Amniotic stem cell (primary cell): ENCODE results near the gene HAPLN3.
A peak's percentile ranks its signal among the peaks of the same experiment; 100 is the strongest.

ENCODE experiments used
- DNase-seq: peaks from one replicate; lab custom pipeline; 2025; lab: John Stamatoyannopoulos, UW

HAPLN3 gene

DNA sequence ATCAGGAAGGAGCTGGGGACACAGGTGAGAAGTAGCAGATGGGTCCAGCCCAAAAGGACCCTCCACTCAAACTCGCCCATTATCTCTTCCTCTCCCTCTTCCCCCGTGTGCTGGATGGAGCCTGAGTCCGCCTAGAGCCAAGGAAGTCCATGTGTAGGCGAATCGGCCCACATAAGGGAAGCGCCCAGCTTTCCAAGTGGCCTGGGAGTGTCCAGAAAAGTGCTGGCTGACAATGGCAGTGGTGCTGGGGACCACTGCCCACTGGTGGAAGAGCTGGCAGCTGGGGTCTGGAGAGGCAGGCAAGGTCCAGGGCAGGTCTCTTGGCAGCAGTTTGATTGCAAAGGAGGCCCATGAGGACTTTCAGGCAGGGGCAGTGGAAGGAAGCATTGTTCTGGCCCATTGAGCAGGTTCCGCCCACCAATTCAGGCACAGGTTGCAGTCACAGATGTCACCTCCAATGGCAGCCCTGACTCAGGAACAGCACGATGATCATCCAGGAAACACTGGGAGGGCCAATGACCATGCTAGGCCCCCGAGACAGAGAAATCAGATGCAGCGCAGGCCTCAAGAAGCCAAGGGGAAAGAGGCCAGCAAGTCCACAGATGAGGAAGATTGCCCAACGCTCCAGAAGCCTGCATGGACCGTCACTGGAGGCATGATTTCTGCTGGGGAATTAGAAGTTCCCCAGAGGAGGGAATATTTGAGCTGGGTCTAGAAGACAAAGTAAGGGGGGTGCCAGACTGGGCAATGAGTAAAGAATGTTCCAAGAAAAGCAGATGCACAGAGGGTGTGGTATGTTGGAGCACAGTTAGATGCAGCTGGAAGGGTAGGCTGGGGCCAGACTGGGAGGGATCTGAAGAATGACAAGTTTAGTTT lies 14.8 kb upstream of the HAPLN3 start:
- DNase-seq = no peak

DNA sequence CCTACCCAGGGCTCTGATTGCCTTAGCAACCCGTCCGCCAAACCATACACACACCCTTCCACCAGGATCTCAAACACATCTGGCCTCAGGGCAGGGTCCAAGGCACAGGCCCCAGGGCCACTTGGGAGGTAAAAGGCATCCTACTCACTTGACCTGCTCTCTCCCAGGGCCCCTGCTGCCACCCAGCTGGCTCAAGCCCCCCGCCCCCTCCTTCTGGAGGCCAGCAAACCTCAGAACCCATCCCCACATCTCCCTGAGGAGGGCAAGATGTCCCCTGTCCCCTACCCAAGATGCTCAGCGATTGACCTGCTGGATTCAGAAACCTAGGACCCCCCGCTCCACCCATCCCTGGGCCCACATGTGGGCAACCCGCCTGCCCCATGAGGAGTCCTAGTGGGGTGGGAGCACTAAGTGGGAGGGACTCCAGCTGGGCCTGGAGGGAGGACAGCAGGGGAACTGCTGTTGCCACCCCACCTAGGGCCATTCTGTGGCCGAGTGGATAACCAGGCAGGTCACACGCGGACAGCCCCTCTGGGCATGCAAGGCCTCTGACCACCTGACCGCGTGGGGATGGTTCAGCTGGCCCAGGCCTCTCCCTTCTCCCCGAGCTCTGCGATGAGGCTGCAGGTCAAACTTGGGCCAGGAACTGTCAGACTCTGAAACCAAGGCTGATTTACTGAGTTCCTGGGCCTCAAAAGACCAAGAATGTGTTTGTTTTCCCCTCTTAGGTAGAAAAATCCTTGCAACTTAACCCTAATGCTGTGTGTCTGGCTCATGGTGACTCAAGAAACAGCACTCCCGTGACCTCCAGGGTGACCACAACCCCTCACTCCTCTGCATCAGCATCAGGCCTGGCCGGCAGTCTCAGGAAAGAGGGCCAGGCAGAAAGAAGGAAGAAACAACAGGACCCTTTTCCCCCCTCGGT lies 13.6 kb upstream of the HAPLN3 start:
- DNase-seq = no peak

DNA sequence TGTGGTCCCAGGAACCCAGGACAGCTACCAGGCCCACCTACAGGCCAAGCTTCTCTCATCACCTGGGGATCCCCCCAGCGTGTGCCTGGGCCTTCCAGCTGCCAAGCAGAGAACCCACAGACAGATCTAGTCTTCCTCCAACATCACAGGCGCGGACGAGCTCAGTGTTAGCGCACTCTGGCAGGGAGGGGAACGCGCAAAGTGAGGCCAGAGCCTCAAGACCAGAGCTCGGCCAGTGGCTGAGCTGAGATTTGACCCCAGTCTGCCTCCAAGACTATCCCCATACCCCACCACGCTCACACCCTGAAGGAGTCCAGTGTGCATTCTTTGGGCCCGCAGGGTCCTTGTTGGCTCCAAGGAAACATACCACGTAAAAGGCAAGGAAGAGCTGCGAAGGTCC lies 12.8 kb upstream of the HAPLN3 start:
- DNase-seq = no peak

DNA sequence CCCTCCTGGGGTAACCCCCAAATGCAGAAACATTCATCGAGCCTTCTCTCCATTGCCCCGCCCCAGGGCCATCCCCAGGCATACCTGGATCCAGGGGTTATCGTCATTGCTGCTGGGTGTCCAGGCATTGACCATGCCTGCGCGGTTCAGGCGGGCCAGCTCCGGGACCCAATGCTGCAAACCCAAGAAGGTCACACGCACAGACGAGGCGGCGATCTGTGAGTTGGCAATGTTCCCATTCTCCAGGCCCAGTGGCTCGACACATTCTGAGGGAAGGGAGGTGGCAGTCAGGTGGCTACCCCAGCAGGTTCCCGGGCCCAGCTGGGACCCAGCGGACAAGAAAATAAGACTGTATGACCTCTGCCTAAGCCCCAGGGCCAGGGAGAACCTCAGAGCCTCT lies 11.8 kb upstream of the HAPLN3 start:
- DNase-seq = no peak

DNA sequence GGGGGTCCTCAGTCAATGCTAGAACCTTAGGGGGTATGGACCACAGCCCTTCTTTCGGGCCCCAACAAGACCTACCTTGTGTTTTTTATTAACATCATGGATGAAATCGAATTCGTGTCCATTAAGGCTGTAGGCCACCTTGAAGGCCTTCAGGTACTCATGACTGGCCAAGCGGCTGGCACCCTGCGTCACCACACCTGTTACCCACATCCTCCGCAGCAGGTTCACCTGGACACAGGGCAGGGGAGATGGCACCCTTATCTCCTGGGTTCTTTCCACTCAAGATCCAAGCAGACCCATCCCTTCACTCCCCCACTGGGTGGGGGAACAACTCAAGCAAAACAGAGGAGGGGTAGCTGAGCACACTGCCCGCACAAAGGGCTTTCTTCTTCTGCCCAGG lies 11.2 kb upstream of the HAPLN3 start:
- DNase-seq = no peak

DNA sequence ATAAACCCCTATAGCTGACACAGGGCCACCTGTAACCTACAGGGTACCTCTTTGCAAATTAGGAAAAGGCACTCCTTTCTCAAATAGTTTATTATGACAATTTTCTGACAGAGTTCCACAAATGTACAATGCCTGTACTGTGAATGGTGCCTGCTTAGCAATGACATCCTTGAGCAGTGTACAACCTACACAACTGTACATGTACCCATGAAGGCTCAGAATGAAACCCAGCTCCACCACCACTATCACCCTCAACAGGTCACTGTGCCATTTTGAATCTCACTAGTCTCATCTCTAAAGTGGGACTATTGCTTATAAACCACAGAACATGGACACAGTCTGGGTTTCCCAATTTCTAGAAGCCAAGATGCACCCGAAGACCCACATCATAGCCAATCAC lies 10.8 kb upstream of the HAPLN3 start:
- no peak for DNase-seq

DNA sequence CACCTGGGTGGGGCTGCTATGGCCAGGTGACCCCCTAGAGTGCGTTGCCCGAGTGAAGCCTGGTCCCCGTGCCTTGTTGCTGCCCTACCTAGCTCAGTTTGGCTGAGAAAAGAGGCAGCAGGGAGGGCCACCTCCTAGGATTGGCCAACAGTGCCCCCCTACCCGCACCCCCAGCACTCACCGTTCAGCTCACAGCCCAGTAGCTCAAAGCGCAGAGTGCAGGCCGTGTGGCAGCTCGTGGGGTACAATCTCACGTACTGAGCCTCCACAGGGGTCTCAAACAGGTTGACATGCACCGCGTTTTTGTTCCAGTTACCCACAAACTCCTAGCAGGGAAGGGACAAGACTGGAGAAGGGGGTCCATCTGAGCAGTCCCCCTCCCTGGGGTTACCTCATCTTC lies 10.2 kb upstream of the HAPLN3 start:
- DNase-seq = no peak

DNA sequence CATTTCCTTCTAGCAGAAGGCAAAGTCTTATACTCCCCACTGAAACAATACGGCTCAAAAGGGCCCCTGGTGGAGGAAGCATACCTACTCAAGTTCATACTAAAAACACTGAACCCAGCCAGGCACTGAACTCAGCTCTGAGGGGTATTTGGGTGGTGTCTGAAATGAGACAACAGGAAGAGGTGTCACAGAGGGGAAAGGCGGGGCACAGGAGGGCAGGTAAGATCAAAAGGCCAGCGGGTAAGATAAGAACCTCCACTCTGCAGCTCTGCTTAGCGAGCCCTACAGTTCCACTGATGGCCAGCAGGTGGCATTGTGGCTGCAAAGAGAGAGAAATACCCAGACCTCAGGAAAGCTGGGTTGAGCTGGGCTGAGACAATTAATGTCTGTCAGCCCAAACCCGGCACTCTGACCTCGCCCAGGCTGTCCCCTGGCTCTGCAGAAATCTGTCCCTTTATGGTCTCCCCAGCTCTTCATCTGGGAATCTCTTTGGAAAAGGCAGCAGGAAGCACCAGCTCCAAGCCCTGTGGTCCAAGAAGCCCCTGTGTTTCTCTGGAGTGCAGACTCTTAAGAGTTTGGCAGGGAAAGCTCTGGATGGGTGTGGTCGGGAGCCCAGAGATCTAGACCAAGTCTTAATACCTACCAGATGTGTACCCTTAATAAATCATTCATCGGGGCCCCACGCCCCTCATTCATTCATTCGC lies 9.4 kb upstream of the HAPLN3 start:
- DNase-seq = peak; percentile 59

DNA sequence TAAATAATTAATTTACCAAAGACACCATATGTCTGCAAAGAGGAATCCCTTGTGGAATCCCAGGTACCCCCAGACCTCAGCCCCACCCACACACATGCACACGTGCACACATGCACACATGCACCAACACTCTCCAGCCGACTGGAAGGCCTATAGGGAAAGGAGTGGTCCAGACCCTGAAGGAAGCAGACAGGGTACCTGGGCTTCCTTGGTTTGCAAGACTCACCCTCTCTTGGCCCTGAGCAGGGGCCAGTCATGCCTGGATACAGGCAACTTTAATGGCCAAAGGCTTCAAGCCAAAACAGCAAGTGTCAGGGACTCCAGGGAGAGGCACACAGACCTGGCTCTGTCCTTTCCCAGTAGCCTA lies 8.9 kb upstream of the HAPLN3 start:
- no peak for DNase-seq

DNA sequence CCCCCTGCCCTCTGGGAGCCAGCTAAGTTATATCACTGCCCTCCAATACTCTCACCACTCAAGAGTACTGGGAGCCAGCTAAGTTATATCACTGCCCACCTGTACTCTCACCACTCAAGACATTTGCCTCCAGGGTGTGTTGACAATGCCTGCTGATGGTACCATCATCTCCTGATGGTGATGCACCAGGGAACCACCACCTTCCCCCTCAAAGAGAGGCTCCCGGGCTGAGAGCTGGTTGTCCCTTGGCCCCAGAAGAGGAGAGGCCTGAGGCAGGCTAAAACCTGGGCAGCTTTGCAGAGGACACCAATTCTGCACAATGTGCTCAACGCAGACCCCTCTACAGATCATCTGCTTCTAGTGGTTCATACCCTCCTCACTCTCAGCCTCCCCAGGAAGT lies 7.5 kb upstream of the HAPLN3 start:
- no peak for DNase-seq

DNA sequence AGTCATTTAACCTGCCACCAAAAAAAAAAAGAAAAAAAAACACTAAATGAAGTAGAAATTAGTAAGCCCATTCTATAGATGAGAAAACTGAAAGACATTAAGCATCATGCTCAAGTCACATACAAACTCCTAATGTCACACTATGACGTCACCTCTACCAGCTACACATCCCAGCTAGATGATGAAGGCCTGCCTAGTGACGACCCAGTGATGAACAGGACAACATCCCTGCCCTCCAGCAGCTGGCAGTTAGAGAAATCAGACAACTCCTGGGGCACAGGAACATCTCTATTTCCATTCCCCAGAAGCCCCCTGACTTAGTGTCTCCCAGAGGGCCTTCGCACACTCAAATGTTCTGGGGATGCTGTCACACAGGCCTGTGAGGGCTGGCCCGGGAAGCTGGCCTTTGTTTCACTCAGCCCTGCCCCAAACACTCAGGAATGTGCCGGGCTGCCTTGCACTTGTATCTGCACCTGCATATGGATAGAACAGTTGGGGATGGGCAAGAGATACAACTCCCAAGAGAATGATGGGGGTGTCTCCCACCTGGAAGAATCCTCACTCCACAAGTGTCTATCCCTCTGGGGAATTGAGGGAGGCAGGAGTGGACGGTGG lies 7.0 kb upstream of the HAPLN3 start:
- DNase-seq = no peak

DNA sequence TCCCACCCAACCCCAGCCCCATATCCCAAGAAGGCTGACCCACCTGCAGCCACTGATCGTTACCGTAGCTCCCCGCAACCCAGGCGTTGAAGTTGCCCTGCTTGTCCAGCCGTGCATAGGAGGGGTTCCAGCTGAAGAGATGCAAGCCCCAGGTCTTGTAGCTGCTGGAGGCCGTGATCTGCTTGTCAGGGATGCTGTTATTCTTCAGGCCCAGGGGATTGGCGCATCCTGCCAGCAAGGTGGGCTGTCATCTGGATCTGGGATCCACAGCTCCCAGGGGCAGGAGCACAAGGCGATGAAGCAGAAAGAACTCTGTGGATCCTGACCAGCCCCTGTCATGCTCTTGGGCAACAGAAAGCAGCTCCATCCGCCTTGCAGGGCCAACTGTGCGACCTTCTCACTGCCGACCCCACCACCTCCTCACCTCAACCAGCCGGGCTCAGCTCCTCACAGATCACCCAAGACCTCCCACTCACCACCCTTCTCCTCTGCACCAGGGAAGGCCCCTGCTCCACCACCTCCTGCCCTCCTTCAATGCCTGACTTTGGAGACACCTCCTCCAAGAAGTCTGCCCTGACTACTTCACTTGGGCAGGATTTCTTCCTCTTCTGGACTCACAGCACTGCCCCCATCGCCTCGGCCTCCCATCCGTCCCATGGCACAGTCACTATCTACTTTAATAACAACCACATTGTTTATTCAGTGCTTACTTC lies 6.3 kb upstream of the HAPLN3 start:
- DNase-seq = no peak

DNA sequence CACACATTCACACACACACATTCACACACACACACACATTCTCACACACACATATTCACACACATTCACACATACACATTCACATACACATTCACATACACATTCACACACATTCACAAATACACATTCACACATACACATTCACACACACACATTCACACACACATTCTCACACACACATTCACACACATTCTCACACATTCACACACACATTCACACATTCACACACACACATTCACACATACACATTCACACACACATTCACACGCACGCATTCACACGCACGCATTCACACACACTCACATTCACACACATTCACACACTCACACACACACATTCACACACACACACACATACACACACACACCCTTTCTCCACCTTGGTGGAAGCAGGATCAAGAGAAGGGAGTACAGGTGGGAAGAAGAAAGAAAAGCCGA lies 5.7 kb upstream of the HAPLN3 start:
- DNase-seq = no peak

DNA sequence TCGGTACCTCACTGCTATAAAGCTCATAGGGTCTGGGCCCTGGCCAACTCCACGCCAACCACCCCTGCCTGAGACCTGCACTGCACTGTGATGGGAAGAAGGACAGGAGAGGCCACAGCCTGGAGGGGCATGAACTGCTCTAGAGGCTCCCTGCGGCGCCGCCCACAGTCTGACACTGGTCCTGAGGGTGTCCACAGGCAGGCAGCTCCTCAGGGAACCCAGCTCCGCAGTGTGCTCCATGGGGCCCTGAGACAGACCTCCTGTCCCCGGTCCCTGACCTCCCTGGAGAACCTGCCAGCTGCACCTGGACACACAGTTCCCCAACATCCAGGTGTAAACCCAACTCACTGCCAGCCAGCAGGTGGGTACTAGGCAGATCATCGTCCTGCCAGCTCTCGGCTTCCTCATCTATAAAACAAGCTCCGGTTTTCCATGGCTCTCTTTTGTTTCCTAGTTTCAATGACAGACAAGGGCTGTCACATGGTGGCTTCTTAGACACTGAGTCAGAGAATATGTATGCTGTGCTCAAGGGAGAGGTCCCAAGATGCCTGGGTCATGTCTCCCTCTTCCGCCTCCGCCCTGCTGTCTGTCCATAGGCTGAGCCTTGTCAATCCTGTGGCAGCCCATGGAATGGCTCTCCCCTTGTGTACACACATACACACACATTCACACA lies 5.1 kb upstream of the HAPLN3 start:
- no peak for DNase-seq

DNA sequence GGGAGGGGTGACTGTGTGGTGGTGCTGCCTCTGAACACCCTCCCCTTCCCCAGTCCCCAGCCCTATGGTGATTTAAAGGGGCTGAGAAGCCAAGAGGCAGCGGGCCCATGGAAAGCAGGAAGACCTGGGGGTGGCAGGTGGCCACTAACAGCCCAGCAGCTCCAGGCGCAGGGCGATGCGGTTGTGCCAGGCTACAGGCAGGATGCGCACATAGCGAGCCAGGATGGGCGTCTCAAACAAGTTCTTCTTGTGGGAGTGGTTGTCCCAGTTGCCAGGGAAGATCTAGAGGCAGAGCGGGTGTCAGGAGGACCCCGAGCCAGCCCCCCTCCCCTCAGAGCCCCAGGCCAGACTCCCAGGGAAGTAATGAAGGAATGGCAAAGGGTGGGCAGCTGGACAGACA lies 3.9 kb upstream of the HAPLN3 start:
- DNase-seq = no peak

DNA sequence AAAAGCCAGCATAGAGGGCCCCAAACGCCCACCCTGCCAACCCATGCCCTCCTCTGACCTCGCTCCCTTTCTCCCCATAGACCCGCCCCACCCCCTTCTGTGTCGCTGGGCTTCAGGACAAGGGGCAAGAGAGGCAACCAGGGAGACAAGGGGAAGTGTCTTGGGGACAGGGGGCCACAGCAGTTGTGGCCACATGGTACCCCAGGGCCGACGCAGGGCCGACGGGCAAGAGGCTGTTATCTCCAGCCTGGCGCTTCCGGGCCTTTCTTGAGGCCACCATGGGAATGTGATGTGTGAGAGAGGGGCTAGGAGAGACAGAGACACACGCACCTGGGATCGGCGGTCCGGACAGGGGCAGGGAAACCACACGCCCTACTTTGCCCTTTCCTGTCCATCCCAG lies 3.4 kb upstream of the HAPLN3 start:
- no peak for DNase-seq

DNA sequence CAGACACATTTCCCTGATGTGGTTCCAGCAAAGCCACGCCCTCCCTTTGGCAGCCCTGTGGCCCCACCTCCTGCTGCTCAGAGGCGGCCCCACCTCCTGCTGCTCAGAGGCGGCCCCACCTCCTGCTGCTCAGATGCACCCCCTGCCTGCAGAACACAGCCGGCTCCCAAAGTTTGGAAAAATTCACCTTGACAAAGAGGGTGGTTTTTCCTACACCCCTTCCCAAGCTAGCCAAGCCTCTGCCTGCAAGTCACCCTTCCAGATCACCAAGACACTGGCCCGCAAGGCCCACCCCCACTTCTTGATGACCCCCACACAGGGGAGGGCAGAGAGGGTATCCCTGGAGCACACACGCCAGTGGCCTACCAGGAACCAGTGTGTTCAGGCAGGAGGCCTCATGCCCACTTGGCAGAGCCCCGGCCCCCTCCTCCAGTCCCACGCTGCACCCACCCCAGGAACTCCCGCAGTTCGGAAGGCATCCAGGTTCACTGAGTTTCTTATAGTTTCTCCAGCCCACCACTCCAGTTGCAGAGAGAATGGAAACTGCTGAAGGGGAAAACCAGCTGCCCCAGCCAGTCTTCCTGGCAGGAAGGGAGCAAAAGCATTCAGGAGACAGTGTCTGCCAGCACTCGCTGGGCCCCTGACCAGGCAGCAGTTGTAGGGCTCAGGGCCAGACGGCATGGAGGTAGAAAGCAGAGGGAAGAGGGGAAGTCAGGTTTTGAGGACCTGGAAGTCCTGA lies 2.3 kb upstream of the HAPLN3 start:
- peak; percentile 81 for DNase-seq

DNA sequence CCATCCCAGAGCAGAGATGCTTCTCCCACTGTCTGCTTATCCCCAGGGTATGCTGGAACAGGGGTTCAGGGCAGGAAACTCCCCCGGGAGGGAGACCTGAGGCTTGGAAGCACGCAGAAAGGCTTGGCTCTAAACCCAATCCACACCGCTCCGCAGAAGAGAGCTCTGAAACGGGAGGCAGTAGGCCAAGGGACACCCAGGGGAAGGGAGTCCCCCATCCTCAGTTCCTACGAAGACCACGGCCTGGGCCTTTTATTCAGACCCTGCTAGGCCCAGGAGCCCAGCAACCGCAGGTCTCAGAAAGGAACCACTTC lies 1.8 kb upstream of the HAPLN3 start:
- no peak for DNase-seq

DNA sequence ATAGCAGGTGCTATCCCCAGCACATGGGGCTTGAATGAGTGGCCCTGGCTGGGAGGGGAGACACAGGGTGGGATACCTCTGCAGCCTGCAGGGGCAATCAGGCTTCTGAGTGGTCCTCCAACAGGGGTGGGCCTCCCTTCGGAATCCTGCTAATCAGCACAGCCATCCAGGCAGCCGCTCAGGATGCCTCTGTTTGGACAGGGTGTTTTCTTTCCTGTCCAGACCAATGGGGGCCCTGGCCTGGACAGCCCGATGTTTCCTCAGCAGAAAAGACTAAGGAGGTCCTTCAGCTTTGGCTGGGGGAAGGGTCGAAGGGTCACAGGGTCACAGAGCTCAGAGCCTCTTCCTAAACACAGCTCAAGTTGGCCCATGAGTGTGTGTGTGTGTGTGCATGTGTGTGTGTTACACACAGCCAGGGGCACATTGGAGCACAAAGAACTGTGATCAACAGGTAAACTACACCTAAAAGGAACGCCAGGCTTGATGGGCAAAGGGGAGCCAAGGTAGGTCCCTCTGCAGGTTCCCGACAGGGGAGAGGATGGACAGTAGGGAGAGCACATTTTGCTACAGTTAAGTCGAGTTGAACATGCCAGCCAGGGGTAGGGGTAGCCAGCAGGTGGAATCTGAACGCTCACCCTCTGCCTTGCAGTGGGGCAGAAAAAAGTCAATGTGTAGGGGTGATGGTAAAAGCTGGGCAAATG lies 1.1 kb upstream of the HAPLN3 start:
- DNase-seq = no peak

DNA sequence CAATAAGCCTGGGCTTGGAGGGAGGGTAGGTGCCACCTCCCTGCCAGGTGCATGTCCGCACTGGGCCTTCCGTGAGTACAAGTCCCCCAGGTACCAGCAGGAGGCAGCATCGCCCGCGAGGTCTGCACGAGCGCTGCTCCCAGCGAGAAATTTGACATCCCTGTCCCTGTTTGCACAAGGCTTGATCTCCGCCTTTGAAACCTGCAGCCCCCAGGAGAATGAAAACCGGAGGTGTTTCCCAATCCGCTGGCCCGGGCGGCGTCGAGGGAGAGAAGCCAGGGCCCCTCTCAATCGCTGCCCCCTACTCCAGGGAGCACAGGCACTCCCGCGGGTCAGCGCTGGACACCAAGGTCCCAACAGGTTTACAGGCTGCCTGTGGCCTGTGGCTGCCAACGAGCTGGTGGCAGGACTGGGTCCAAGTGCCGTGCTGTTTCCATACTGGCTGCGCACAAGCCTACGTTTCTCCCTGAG lies 961 bp downstream of the HAPLN3 start:
- no peak for DNase-seq
